AG10803 (cell line): ENCODE results near the gene ST7.
"Not testable (repeated sequence)": the region's sequence is repeated elsewhere in the genome, so short reads cannot be mapped to it uniquely, and the experiment has no call there.

Source experiments
- DNase-seq: peaks from one replicate; pipeline ENCODE4 v3.0.0; 2010; ENCODE audit warnings: low read depth
- H3K4me3 ChIP-seq: 2 replicates; pipeline ENCODE4 v1.5.1; 2011; ENCODE audit warnings: mild to moderate bottlenecking, low read length, control low read depth
- TF ChIP-seq, protein P1 (sequence below): conservative IDR thresholded peaks from 2 replicates; pipeline ENCODE4 v1.5.1; 2011; ENCODE audit warnings: mild to moderate bottlenecking, low read length, control low read depth, inconsistent platforms

The ST7 gene

DNA sequence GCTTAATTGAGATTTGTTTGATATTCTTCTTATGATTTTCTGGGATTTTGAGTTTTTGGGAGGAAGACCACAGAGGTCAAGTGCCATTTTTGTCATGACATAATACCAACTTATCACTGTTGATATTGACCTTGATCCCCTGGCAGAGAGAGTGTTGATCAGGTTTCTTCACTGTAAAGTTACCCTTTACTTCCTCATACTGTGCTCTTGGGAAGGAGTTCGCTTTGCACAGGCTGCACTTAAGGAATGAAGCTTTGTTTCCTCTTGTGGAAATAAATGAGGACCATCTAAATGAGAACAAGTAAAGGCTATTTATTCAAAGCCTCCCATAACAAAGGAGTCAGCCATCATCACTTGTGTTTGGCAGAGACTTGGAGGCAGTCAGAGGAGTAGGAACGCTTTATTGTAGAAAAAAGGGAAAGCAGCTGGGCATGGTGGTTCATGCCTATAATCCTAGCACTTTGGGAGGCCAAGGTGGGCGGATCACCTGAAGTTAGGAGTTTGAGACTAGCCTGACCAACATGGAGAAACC, 16.1 kb downstream of the ST7 start:
- TF ChIP-seq, protein P1, sequence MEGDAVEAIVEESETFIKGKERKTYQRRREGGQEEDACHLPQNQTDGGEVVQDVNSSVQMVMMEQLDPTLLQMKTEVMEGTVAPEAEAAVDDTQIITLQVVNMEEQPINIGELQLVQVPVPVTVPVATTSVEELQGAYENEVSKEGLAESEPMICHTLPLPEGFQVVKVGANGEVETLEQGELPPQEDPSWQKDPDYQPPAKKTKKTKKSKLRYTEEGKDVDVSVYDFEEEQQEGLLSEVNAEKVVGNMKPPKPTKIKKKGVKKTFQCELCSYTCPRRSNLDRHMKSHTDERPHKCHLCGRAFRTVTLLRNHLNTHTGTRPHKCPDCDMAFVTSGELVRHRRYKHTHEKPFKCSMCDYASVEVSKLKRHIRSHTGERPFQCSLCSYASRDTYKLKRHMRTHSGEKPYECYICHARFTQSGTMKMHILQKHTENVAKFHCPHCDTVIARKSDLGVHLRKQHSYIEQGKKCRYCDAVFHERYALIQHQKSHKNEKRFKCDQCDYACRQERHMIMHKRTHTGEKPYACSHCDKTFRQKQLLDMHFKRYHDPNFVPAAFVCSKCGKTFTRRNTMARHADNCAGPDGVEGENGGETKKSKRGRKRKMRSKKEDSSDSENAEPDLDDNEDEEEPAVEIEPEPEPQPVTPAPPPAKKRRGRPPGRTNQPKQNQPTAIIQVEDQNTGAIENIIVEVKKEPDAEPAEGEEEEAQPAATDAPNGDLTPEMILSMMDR = no peak
- no peak for DNase-seq
- no peak overlapping the region for H3K4me3 ChIP-seq

DNA sequence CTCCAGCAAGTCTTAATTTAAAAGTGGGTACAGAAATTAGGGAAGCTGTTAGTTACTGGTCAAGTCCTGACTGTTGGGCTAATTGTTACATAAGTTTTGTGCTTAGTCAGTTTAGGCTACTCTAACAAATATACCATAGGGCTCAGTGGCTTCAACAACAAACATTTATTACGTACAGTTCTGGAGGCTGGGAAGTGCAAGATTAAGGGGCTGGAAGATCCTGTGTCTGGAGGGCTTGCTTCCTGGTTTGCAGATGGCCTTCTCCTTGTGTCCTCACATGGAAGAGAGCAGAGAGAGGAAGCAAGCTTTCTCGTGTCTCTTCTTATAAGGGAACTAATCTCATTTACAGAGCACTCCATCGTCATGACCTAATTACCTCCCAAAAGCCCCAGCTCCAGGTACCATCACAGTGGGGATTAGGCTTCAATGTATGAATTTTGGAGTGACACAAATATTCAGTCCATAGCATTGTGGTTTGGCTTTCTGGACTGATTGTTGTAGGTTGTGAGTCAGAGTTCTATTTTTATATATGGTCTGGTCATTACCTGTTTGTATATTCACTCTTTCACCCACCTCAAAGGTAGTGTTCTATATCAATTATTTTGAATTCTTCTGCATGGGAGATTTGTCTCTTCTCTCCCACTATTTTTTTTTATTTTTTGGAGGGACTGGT, 17.1 kb downstream of the ST7 start:
- TF ChIP-seq, protein P1 = no peak
- no peak overlapping the region for H3K4me3 ChIP-seq
- DNase-seq = no peak

DNA sequence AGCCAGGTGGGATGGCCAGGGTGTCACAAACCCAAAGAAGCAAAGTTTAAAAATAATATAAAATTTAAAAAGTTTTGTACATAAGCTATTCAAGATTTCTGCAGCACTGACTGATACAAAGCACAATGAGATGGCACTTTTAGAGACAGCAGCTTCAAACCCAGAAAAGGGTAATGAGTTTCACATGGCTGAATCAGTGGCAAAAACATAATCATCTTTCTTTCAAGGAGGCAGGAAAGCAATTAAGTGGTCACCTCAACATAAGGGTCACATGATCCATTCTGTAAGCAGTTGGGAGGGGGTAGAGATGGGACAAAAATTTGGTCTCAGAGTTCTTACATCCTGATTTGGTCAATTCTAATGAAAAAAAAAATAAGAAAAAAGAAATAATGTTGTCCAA, 17.9 kb downstream of the ST7 start:
- H3K4me3 ChIP-seq, DNase-seq: not testable (repeated sequence)

DNA sequence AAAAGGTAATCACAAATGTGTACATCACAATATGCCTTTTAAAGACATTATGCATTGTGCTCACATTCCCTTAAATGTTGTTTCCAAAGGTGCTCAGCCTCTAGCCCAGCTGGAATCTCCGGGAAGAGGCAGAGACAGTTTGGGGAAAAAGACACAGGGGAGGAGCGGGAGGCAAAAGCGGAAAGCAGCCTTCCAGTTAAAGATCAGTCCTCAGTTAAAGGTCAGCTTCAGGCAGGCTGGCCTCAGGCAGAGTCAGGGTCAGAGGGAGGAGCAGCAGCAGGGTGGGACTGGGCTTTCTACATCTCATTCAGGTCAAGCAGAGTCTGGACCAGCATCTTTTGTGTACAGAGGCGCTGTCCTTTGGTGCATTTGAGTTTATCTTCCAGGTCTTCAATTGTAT, 18.6 kb downstream of the ST7 start:
- TF ChIP-seq, protein P1 = no peak
- H3K4me3 ChIP-seq = no peak overlapping the region
- DNase-seq = no peak

DNA sequence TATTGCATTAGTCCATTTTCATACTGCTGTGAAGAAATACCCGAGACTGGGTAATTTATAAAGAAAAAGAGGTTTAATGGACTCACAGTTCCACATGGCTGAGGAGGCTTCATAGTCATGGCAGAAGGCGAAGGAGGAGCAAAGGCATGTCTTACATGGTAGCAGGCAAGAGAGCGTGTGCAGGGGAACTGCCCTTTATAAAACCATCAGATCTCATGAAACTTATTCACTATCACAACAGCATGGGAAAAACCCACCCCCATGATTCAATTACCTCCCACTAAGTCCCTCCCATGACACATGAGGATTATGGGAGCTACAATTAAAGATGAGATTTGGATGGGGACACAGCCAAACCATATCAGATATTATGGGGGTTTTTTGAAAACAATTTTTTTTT, 21.7 kb downstream of the ST7 start:
- not testable (repeated sequence) for DNase-seq, H3K4me3 ChIP-seq

DNA sequence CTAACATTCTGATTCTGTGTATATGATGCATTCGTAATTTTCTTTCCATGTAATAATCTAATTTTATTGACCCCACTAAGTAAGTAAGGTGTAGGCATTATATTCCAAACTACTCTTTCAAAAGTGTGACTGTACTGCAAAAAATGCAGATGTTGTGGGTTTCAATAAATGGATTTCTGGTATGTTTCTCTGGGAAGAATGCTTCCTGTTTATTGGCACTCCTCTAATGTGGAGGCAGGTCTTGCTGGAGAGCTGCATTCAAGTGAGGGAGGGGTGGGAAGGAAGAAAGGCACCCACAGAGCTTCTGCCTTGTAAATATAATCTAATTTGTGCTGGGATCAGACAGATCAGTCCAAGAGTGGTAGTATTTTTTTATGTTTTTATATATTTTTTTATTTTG, 23.9 kb downstream of the ST7 start:
- TF ChIP-seq, protein P1 = no peak
- H3K4me3 ChIP-seq = no peak overlapping the region
- DNase-seq = peak; percentile 75

DNA sequence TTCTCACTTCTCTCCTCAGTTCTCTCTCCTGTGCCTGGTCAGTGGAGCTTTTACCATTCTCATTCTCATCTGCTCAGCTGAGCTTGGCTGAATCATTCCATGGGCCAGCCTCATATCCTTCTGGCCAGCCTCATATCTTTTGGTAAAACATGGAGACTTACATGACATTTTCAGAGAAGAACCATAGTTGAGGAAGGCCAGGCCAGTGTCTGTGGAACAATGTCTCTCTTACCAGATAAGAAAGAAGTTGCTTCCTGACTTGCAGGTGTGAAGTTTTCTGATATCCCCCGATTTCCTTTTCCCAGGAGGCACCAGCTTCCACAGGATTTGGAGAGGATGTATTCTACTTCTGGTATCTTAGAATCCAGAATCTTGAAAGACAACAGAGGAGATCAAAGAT, 24.7 kb downstream of the ST7 start:
- H3K4me3 ChIP-seq = no peak overlapping the region
- no peak for DNase-seq
- TF ChIP-seq, protein P1 = no peak

DNA sequence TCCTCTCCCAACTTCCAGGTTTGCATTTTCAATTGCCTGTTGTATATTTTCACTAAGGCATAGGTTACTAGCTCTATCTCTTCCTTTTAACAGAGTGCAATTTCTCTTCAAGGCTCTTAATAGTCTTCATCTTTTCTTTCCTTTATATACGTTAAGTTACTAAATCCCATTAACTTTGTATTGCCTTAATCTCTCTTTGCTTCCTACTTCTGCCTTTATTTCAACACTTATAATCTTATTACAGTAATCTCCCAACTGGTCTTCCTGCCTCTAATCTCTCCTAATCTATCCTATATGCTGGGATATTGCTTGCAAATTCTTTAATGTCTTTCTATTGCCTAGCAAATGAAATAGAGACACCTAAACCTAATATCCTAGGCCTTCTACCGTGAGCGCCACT, 26.1 kb downstream of the ST7 start:
- H3K4me3 ChIP-seq = no peak overlapping the region
- TF ChIP-seq, protein P1 = no peak
- no peak for DNase-seq
